Mesenchymal stem cell (in vitro differentiated cells and primary cell): ENCODE results near the gene GLP1R.

Source experiments
- DNase-seq: peaks from one replicate; pipeline ENCODE4 v3.0.0-alpha.2; 2013
- H2AFZ ChIP-seq: one replicate; pipeline ENCODE4 v1.6.1; 2013; ENCODE audit warnings: low read depth, mild to moderate bottlenecking, control low read depth, inconsistent platforms, low read length, moderate library complexity
- H2AK5ac ChIP-seq: 2 replicates; pipeline ENCODE4 v1.6.1; 2013; ENCODE audit warnings: low read length, moderate library complexity, mild to moderate bottlenecking, inconsistent platforms; ENCODE audit not compliant: severe bottlenecking
- H2BK120ac ChIP-seq: one replicate; pipeline ENCODE4 v1.6.1; 2013; ENCODE audit warnings: low read depth, mild to moderate bottlenecking, inconsistent platforms, low read length, moderate library complexity
- H2BK12ac ChIP-seq, 2 experiments: one replicate each; pipeline ENCODE4 v1.6.1; 2013; ENCODE audit warnings: inconsistent platforms in 2 of 2, low read length in 2 of 2, mild to moderate bottlenecking in 2 of 2, moderate library complexity in 2 of 2, control low read depth in 1 of 2
- H2BK15ac ChIP-seq: one replicate; pipeline ENCODE4 v1.6.1; 2013; ENCODE audit warnings: mild to moderate bottlenecking, low read depth, inconsistent platforms; ENCODE audit not compliant: poor library complexity, severe bottlenecking
- H2BK5ac ChIP-seq: 2 replicates; pipeline ENCODE4 v1.6.1; 2013; ENCODE audit warnings: low read depth, mild to moderate bottlenecking, low read length, control low read depth, inconsistent platforms; ENCODE audit not compliant: poor library complexity, severe bottlenecking
- H3K14ac ChIP-seq, 2 experiments: one replicate each; pipeline ENCODE4 v1.6.1; 2013; ENCODE audit warnings: inconsistent platforms in 2 of 2, low read length in 2 of 2, control low read depth in 1 of 2, mild to moderate bottlenecking in 1 of 2, moderate library complexity in 1 of 2
- H3K18ac ChIP-seq, 2 experiments: one replicate each; pipeline ENCODE4 v1.6.1; 2013; ENCODE audit warnings: inconsistent platforms in 2 of 2, low read length in 2 of 2, control low read depth in 1 of 2, low read depth in 1 of 2, mild to moderate bottlenecking in 1 of 2
- H3K23ac ChIP-seq, 2 experiments: one replicate each; pipeline ENCODE4 v1.6.1; 2013; ENCODE audit warnings: inconsistent platforms in 2 of 2, low read length in 2 of 2, mild to moderate bottlenecking in 2 of 2, moderate library complexity in 2 of 2, control low read depth in 1 of 2
- H3K27ac ChIP-seq: 2 replicates; pipeline ENCODE4 v1.5.1; 2013; ENCODE audit warnings: mild to moderate bottlenecking, moderate library complexity, low read length, control low read depth, inconsistent platforms; ENCODE audit not compliant: poor library complexity, severe bottlenecking
- H3K27me3 ChIP-seq, 2 experiments: 2 replicates each; pipeline versions ENCODE4 v1.6.1 to v1.7.0; 2013; ENCODE audit warnings: low read length in 2 of 2, mild to moderate bottlenecking in 2 of 2, moderate library complexity in 2 of 2, control low read depth in 1 of 2, inconsistent platforms in 1 of 2; ENCODE audit not compliant: control insufficient read depth in 1 of 2, insufficient read depth in 1 of 2
- H3K36me3 ChIP-seq, 2 experiments: 2 replicates each; pipeline versions ENCODE4 v1.6.1 to v1.7.0; 2013; ENCODE audit warnings: low read length in 2 of 2, control low read depth in 1 of 2, inconsistent platforms in 1 of 2, low read depth in 1 of 2, mild to moderate bottlenecking in 1 of 2; ENCODE audit not compliant: insufficient read depth in 2 of 2, control insufficient read depth in 1 of 2
- H3K4ac ChIP-seq, 2 experiments: one replicate each; pipeline ENCODE4 v1.6.1; 2013; ENCODE audit warnings: inconsistent platforms in 2 of 2, low read length in 2 of 2, mild to moderate bottlenecking in 2 of 2, moderate library complexity in 2 of 2, control low read depth in 1 of 2, low read depth in 1 of 2
- H3K4me1 ChIP-seq: 2 replicates; pipeline ENCODE4 v1.6.1; 2013; ENCODE audit warnings: low read depth, low read length, control low read depth; ENCODE audit not compliant: control insufficient read depth, insufficient read depth
- H3K4me2 ChIP-seq: 2 replicates; pipeline ENCODE4 v1.6.1; 2013; ENCODE audit warnings: low read length, mild to moderate bottlenecking, inconsistent platforms; ENCODE audit not compliant: poor library complexity, severe bottlenecking
- H3K4me3 ChIP-seq, 2 experiments: 2 replicates each; pipeline versions ENCODE4 v1.5.1 to v1.7.0; 2013; ENCODE audit warnings: low read length in 2 of 2, mild to moderate bottlenecking in 2 of 2, control low read depth in 1 of 2, low read depth in 1 of 2; ENCODE audit not compliant: insufficient read depth in 1 of 2
- H3K79me1 ChIP-seq: replicated peaks from 2 replicates; pipeline ENCODE4 v1.6.1; 2013; ENCODE audit warnings: mild to moderate bottlenecking, control low read depth, low read length, inconsistent platforms; ENCODE audit not compliant: poor library complexity, severe bottlenecking
- H3K9ac ChIP-seq: 2 replicates; pipeline ENCODE4 v1.7.0; 2013; ENCODE audit warnings: mild to moderate bottlenecking, low read length, moderate library complexity
- H3K9me3 ChIP-seq: 2 replicates; pipeline ENCODE4 v1.7.0; 2013; ENCODE audit warnings: mild to moderate bottlenecking, low read length; ENCODE audit not compliant: control insufficient read depth
- H4K8ac ChIP-seq: one replicate; pipeline ENCODE4 v1.6.1; 2013; ENCODE audit warnings: inconsistent platforms, mild to moderate bottlenecking, low read length, moderate library complexity
- H4K91ac ChIP-seq: one replicate; pipeline ENCODE4 v1.6.1; 2013; ENCODE audit warnings: mild to moderate bottlenecking, low read length, inconsistent platforms
- WGBS: methylation state at CpG from one replicate; pipeline ENCODE4 v1.1.7; 2013; ENCODE audit warnings: mixed read lengths; 5-methylcytosine and 5-hydroxymethylcytosine counted together

Gene GLP1R

DNA sequence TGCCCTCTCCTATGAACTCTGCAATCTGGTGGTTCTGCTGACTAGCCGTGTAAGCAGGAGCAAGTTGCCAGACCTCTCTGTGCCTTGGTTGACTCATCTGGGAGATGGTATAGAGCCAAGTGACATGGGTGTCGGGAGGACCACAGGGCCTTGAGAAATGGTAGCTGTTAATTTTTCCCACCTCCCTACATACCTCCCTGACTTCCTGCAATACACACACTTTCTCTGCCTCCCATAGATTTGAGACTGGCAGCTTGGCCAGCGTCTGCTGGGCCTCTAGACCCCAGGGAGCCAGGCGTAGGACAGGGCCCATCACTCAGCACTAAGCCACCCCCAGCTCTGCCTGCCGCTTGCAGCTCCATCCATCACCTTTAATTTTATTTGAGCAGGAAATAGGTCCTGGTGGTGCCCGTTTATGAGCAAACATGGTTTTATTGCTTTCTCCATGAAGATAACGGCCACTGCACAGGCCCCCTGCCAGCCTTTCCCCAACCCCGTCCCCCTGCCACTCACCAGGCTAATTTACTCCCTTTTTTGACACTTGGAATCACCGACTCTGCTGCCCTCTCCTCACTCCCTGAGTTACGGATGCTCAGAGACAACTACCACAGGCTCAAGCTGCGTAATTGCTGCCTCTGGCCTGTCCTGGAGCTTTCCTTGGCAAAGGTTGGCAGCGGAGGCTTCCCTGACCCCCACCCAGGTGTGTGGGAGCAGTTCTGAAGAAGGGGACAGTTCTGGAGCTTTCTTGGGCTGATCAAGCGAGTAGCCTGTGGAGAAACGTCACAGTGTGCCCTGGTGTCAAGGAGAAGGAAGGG, 11.1 kb downstream of the GLP1R start:
- no peak overlapping the region for H3K27ac ChIP-seq
- no peak overlapping the region for H2AFZ ChIP-seq
- no peak overlapping the region for H4K8ac ChIP-seq
- H3K23ac ChIP-seq, result no peak overlapping the region
- no peaks in the 10 kb centered on the region for H3K36me3 ChIP-seq
- no peak for DNase-seq
- H2AK5ac ChIP-seq, result no peak overlapping the region
- no peak overlapping the region for H2BK120ac ChIP-seq
- no peak overlapping the region for H3K18ac ChIP-seq
- peaks cover 47 to 89% of the 10 kb centered on the region in 2 experiments for H3K27me3 ChIP-seq
- H2BK5ac ChIP-seq, result no peak overlapping the region
- no peaks in the 10 kb centered on the region for H3K9me3 ChIP-seq
- no peak overlapping the region for H3K4ac ChIP-seq
- H4K91ac ChIP-seq, result no peak overlapping the region
- 66% methylated on average over 13 of the region's 14 CpGs for whole genome bisulfite sequencing
- no peak overlapping the region for H2BK12ac ChIP-seq
- H3K14ac ChIP-seq, result no peak overlapping the region
- H2BK15ac ChIP-seq, result no peak overlapping the region
- no peaks in the 10 kb centered on the region for H3K4me1 ChIP-seq
- H3K79me1 ChIP-seq, result no peaks in the 10 kb centered on the region
- no peak overlapping the region for H3K4me3 ChIP-seq
- no peak overlapping the region for H3K9ac ChIP-seq
- no peak overlapping the region for H3K4me2 ChIP-seq

DNA sequence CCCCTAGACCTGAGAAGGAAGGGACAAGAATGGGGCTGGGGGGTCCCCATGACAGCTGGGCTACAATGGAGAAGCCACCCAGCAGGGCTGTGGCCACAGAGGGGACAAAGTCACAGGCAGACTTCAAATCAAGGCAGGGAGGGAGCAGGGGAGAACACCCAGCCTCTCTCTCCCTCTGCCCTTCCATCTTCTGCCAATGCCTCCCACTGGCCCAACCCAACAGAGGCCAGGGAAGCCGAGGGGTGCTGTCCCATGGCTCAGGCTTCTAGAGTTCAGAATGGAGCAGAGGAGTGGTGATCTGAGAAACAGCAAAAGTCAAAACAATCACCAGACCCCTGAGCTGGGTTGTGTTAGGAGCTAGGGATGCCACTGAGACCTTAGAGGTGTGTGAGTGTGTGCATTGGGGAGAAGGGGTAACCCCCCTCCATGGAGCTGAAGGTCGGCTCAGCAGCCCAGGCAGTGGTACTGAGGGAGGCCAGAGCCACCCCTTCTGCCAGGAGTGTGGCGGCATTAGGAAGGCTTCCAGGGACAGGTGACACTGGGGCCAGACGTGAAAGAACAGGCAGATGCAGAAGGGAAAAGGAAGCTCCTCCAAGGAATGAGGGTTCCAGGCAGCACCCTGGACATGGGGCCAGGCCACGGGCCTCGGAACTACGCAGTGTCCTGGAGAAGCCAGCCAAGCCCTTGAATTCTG, 12.0 kb downstream of the GLP1R start:
- no peak overlapping the region for H3K18ac ChIP-seq
- no peak for DNase-seq
- no peak overlapping the region for H2BK12ac ChIP-seq
- H3K9me3 ChIP-seq, result no peaks in the 10 kb centered on the region
- H4K91ac ChIP-seq, result no peak overlapping the region
- no peak overlapping the region for H2AFZ ChIP-seq
- H3K23ac ChIP-seq, result no peak overlapping the region
- no peak overlapping the region for H2BK120ac ChIP-seq
- H3K4me1 ChIP-seq, result no peaks in the 10 kb centered on the region
- H3K4me3 ChIP-seq, result no peak overlapping the region
- WGBS, result 89% methylated on average over 6 of the region's 7 CpGs
- H3K27ac ChIP-seq, result no peak overlapping the region
- H3K4ac ChIP-seq, result no peak overlapping the region
- no peak overlapping the region for H3K9ac ChIP-seq
- H3K36me3 ChIP-seq, result no peaks in the 10 kb centered on the region
- H3K14ac ChIP-seq, result no peak overlapping the region
- no peak overlapping the region for H4K8ac ChIP-seq
- no peak overlapping the region for H3K4me2 ChIP-seq
- H2AK5ac ChIP-seq, result no peak overlapping the region
- no peak overlapping the region for H2BK15ac ChIP-seq
- H2BK5ac ChIP-seq, result no peak overlapping the region
- H3K79me1 ChIP-seq, result no peaks in the 10 kb centered on the region
- H3K27me3 ChIP-seq, result peaks cover 47 to 89% of the 10 kb centered on the region in 2 experiments

GRCh38 chr6:39061182-39061581, 12.6 kb downstream of the GLP1R start:
- Histone ChIP-seq H3K4ac (no peak overlapping the region), H2BK15ac (no peak overlapping the region), H2AK5ac (no peak overlapping the region), H4K8ac (no peak overlapping the region), H2AFZ (no peak overlapping the region), H3K4me2 (no peak overlapping the region), H3K18ac (no peak overlapping the region), H3K9me3 (no peaks in the 10 kb centered on the region), H3K9ac (no peak overlapping the region), H3K4me3 (no peak overlapping the region), H3K36me3 (no peaks in the 10 kb centered on the region), H3K23ac (no peak overlapping the region), H4K91ac (no peak overlapping the region), H2BK12ac (no peak overlapping the region), H3K4me1 (no peaks in the 10 kb centered on the region), H3K79me1 (no peaks in the 10 kb centered on the region), H2BK120ac (no peak overlapping the region), H3K27me3 (peaks cover 44 to 89% of the 10 kb centered on the region in 2 experiments), H3K27ac (no peak overlapping the region), H2BK5ac (no peak overlapping the region), H3K14ac (no peak overlapping the region)
- no peak for DNase-seq
- 64% methylated on average over 5 of the region's 6 CpGs for WGBS

DNA sequence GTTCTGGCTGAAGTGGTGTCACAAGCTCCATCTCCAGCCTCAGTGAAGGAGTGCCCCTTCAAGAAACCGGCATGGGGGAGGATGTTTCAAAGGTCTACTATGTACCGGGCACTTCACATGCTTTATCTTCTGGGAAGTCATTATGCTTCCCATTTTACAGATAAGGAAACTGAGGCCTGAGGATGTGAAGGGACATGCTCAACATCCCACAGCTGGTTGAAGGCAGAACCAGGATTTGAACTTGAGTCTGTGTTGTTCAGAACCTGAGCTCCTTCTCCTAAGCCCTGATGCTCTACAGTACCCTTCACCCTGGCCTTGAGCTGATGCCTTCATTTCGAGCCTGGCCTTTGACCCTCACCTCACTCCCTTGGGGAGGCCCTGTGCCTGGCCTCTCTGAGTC, 13.0 kb downstream of the GLP1R start:
- H4K8ac ChIP-seq, result no peak overlapping the region
- H3K27me3 ChIP-seq, result peaks cover 44 to 89% of the 10 kb centered on the region in 2 experiments
- no peaks in the 10 kb centered on the region for H3K36me3 ChIP-seq
- no peak overlapping the region for H2AK5ac ChIP-seq
- H3K4ac ChIP-seq, result no peak overlapping the region
- H2BK5ac ChIP-seq, result no peak overlapping the region
- DNase-seq, result no peak
- no peaks in the 10 kb centered on the region for H3K4me1 ChIP-seq
- H3K23ac ChIP-seq, result no peak overlapping the region
- H3K27ac ChIP-seq, result no peak overlapping the region
- no peak overlapping the region for H3K4me3 ChIP-seq
- H2BK120ac ChIP-seq, result no peak overlapping the region
- no peak overlapping the region for H3K9ac ChIP-seq
- H3K14ac ChIP-seq, result no peak overlapping the region
- no peak overlapping the region for H2BK12ac ChIP-seq
- H3K18ac ChIP-seq, result no peak overlapping the region
- 62% methylated on average over 1 of the region's 3 CpGs for WGBS
- H2BK15ac ChIP-seq, result no peak overlapping the region
- H3K9me3 ChIP-seq, result no peaks in the 10 kb centered on the region
- no peak overlapping the region for H3K4me2 ChIP-seq
- no peak overlapping the region for H4K91ac ChIP-seq
- no peaks in the 10 kb centered on the region for H3K79me1 ChIP-seq
- H2AFZ ChIP-seq, result no peak overlapping the region
